Glomerular visceral epithelial cell (primary cell): ENCODE results near the gene CAMK1.

Experiments used
- DNase-seq: peaks from one replicate; pipeline ENCODE4 v3.0.0-alpha.2; 2016; ENCODE audit errors: extremely low spot score

Gene CAMK1

DNA sequence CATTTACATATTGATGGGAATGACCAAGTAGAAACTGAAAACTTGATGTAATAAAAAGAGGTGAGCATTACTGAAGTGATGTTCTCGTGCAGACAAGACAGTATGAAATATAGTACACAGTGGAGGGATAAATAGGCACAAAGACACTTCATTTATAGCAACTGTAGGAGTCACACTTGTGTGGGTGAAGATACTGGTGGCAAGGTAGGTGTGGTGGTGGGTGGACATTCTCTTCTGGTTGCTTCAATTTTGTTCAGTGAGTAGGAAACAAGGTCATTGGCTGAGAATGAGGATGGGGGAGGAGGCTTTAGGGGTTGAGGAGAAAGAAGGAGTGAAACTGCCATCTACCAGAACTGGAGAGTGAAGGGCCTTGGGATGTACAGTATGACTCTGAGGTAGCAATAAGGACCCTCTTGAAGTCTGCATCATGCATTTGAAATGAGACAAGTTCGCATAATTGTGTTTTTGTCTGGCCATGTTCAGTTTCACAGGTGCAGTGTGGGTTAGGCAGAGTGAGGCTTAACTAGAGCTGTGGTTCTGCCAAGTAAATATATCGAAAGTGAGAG is 59.5 kb downstream of the CAMK1 start:
- no peak for DNase-seq
